Heart left ventricle (tissue), 16 donors: ENCODE data around the gene HS1BP3. TPM values are rescaled to one million over a fixed set of nuclear protein-coding genes. Genes with fewer than 3 reads are reported as not detected.
A peak's percentile ranks its signal among the peaks of the same experiment; 100 is the strongest.

ENCODE experiments used
- ATAC-seq, 4 donors: fragments of 200-7000 bp; cut with Tn5 transposase; one replicate each; pipeline ENCODE4 v1.9.1; 2020 to 2022; ENCODE audit warnings: moderate library complexity in 4 of 4, mild to moderate bottlenecking in 3 of 4, moderate number of reproducible peaks in 1 of 4
- DNase-seq, 5 donors: peaks; one replicate each; pipeline ENCODE4 v3.0.0-alpha.2; 2020
- H3K27ac ChIP-seq, 12 donors: fragments of 200-600 bp; sonication (generic) in 4 of 12; one replicate each; pipeline versions ENCODE4 v1.5.0 to v1.8.0; 2016 to 2022; ENCODE audit warnings: mild to moderate bottlenecking in 2 of 12
- H3K27me3 ChIP-seq, 9 donors: fragments of 200-600 bp; sonication (generic) in 2 of 9; one replicate each; pipeline versions ENCODE4 v1.5.1 to v1.8.0; 2016 to 2022; ENCODE audit warnings: mild to moderate bottlenecking in 3 of 9
- H3K36me3 ChIP-seq, 9 donors: fragments of 200-600 bp; sonication (generic) in 2 of 9; one replicate each; pipeline versions ENCODE4 v1.5.0 to v1.8.0; 2018 to 2022; ENCODE audit warnings: mild to moderate bottlenecking in 2 of 9
- H3K4me1 ChIP-seq, 12 donors: fragments of 200-600 bp; sonication (generic) in 4 of 12; one replicate each; pipeline versions ENCODE4 v1.5.0 to v1.8.0; 2016 to 2022; ENCODE audit warnings: mild to moderate bottlenecking in 3 of 12
- H3K4me3 ChIP-seq, 12 donors: fragments of 200-600 bp; sonication (generic) in 4 of 12; one replicate each; pipeline versions ENCODE4 v1.5.0 to v1.8.0; 2017 to 2022; ENCODE audit warnings: mild to moderate bottlenecking in 9 of 12, moderate library complexity in 4 of 12
- H3K9me3 ChIP-seq, 12 donors: fragments of 200-600 bp; sonication (generic) in 4 of 12; one replicate each; pipeline versions ENCODE4 v1.5.0 to v1.8.0; 2016 to 2022; ENCODE audit warnings: mild to moderate bottlenecking in 1 of 12
- POLR2A ChIP-seq, 2 donors: fragments of 450-650 bp; IDR thresholded peaks; one replicate each; pipeline ENCODE4 v1.6.1; 2017; ENCODE audit warnings: antibody characterized with exemption in 2 of 2, mild to moderate bottlenecking in 2 of 2, moderate library complexity in 2 of 2
- WGBS, 4 donors: extraction: QIAGEN DNeasy Blood & Tissue Kit in 2 of 4; methylation state at CpG; one replicate each; pipeline versions ENCODE4 v1.1.5 to v1.1.7; 2013 to 2018; 5-methylcytosine and 5-hydroxymethylcytosine counted together
- intact Hi-C, 10 donors: fragments of 100-400 bp; cut with DNase I; formaldehyde crosslinking; loops; one replicate each; pipeline versions ENCODE4 v1.11.1 to v1.14.2; 2022
- polyA plus RNA-seq, 2 donors: library from polyadenylated mRNA; stranded (reverse); fragments of 200-250 nt; gene quantifications; one replicate each; pipeline ENCODE4 v1.2.3, GENCODE V29; 2013
- total RNA-seq, 9 donors: library from RNA; depleted of rRNA in 2 of 9; stranded (reverse); fragments of >200 nt in 2 of 9; fragmentation: NEBNext Ultra II Directional in 3 of 9; extraction: Animal tissue kit (Norgen Biotek cat#: 25700) in 3 of 9; gene quantifications; one replicate each; pipeline versions ENCODE4 v1.1.0 to v1.2.4, GENCODE V29; 2016 to 2023
- TF ChIP-seq, protein P1 (sequence below), 12 donors: fragments of 200-600 bp; sonication (generic) in 4 of 12; IDR thresholded peaks; one replicate each; pipeline versions ENCODE4 v1.5.0 to v1.8.0; 2018 to 2022; ENCODE audit warnings: antibody characterized with exemption in 12 of 12, mild to moderate bottlenecking in 5 of 12
- donor health status: ischemic (EF 13 %, LVEDD 7.1; RV severe dilation, severe dysfunction).
- donor health status: healthy with polysubstance abuse.
- donor health status: DM: no; HTN: yes; CAD: no.
- donor health status: DM: no; HTN: no; CAD: no.
- donor health status: ischemic (EF 25% LVEDD 6.9; RV normal size, moderate dysfunction).
- donor health status: ischemic (EF 25% LVEDD 5.7; RV mildly dilated, moderate dysfunction).
- donor health status: healthy.
- donor health status: DM: yes; HTN: yes; CAD: no.
- donor health status: ischemic (EF 35%, LVEDD 5.7; RV mildly dilated, moderate dysfunction).
- donor health status: nonischemic (EF 11% LVEDD 7.7; RV severe dilation, severe dysfunction).
- donor health status: DM: yes; HTN: yes; CAD: no.
- donor health status: PGD.
- donor health status: ischemic (EF 29% LVEDD 5.4; RV normal size, mild dysfunction).
- donor health status: nonischemic (EF 23%, LVEDD 6.1; RV moderate dilation, normal function).

The HS1BP3 gene
- total and polyA plus RNA-seq, 11 donors = 12.7 to 23.7 (median 21.0) TPM

DNA sequence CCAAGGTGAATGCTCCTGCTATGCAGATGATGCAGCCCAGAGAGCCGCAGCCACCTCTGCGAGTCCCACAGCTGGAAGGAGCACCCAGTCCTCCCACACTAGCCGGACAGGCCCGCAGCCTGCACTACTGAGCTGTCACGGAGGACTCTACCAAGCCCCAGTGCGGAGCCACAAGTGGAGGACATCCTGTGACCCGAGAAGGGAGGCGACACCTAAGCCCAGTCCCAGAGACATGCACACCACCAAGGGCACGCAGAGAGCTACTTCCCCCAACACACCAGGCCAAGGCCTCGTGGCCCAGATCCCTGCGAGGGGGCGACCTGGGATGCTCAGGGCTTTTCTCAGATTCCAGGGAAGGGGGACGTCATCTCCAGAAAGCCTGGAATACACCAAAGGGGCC lies 12.9 kb downstream of the HS1BP3 start:
- 91 to 95% (median 93%) methylated on average over 13 of the region's 13 CpGs; no CpG with 5 or more reads in 1 of the 4 donors for WGBS, 4 donors
- intact Hi-C loops = loop anchor here in 5 of 10 donors (5.0 to 10.0 kb wide), 4 partner anchors 36 to 196 kb away; no protein-coding TSS in a partner anchor
- no peak overlapping the region for H3K4me3 ChIP-seq
- H3K9me3 ChIP-seq = no peaks in the 10 kb centered on the region
- ATAC-seq (no peak), DNase-seq (peak in 2 of 5 donors; percentile 26 to 59)
- H3K36me3 ChIP-seq = peaks cover 0 to 61% (median 26%) of the 10 kb centered on the region in 9 donors
- peak overlapping the region in 9 of 12 donors; percentile 56 to 90 (median 78) for H3K27ac ChIP-seq
- no peaks in the 10 kb centered on the region for H3K27me3 ChIP-seq
- TF ChIP-seq POLR2A (IDR thresholded peaks at IDR 0.05) = no peak
- peaks cover 10 to 84% (median 56%) of the 10 kb centered on the region in 12 donors for H3K4me1 ChIP-seq

DNA sequence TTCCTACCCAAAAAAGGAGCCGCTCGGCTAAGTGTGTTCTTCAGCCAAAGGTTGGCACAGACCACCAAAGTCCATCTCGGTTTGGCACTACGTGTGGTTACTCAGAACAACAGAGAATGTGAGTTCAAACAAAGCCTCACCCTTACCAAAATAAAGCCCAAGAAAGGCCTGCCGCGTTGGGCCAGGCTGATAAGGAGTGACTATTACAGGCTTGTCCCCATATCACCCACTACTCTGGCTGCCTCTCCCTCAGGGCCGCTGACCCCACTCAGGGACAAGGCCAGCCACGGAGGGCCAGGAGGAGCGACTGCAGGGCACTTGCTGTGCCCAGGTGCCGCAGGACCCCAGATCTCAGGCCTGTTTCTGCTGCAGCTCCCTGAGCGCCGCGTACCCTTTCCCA lies 13.8 kb downstream of the HS1BP3 start:
- WGBS, 4 donors = 48 to 63% (median 53%) methylated on average over 10 to 13 of the region's 13 CpGs
- DNase-seq (peak; percentile 64 to 90 (median 76)), ATAC-seq (peak; percentile 72 to 79 (median 78))

DNA sequence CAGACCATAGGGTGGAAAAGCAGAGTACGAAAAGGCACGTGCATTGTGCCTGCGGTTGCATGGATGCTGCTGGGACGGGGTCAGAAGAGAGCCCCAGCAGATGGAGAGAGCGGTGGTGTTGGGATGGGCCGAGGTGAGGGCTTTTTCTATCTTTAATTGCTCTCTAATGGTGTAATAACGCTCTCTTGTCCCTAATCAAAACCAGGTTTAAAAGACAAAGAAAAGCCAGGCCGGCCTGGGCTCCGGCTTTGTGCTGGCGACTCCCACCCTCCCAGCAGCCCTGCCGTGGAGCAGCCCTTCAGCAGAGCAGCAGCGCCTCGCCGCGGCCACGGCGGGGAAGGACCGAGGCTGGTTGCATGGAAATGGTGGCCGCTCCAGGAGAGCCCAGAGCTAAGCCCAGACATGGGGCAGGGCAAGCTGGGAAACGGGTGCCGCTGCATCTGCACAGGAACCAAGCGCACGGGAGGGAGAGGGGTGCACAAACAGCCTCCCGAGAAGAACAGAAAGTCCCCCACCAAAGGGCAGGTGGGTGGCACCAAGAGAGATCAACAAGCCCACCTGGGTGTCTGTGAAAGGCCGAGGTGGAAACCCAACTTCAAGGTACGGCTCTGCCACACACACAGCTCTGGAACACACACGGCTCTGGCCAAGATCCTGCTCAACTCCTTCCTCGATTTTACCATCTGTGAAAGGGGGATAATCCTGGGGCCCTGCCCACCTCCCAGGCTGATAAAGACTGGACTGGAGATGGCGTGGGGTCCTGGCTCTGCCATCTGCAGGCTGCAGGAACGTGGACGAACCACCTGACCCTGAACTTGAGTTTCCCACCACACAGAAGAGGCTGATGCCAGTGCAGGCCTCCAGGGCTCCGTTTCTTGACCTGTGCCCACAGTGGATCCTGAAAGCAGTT lies 15.0 kb downstream of the HS1BP3 start:
- TF ChIP-seq POLR2A (IDR thresholded peaks at IDR 0.05) = peak in 1 of 2 donors; percentile 21
- TF ChIP-seq, protein P1, sequence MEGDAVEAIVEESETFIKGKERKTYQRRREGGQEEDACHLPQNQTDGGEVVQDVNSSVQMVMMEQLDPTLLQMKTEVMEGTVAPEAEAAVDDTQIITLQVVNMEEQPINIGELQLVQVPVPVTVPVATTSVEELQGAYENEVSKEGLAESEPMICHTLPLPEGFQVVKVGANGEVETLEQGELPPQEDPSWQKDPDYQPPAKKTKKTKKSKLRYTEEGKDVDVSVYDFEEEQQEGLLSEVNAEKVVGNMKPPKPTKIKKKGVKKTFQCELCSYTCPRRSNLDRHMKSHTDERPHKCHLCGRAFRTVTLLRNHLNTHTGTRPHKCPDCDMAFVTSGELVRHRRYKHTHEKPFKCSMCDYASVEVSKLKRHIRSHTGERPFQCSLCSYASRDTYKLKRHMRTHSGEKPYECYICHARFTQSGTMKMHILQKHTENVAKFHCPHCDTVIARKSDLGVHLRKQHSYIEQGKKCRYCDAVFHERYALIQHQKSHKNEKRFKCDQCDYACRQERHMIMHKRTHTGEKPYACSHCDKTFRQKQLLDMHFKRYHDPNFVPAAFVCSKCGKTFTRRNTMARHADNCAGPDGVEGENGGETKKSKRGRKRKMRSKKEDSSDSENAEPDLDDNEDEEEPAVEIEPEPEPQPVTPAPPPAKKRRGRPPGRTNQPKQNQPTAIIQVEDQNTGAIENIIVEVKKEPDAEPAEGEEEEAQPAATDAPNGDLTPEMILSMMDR (IDR thresholded peaks at IDR 0.05) = peak; percentile 76 to 99 (median 96)
- WGBS, 4 donors = 28 to 40% (median 30%) methylated on average over 15 to 32 of the region's 32 CpGs
- Histone ChIP-seq H3K4me1 (peaks cover 5 to 66% (median 41%) of the 10 kb centered on the region in 12 donors), H3K4me3 (peak overlapping the region in 1 of 12 donors; percentile 10), H3K27me3 (no peaks in the 10 kb centered on the region), H3K36me3 (peaks cover 0 to 49% (median 20%) of the 10 kb centered on the region in 9 donors), H3K27ac (peak overlapping the region; percentile 32 to 90 (median 77)), H3K9me3 (no peaks in the 10 kb centered on the region)
- DNase-seq (peak; percentile 88 to 93 (median 89)), ATAC-seq (peak; percentile 76 to 86 (median 85))
- intact Hi-C loops = loop anchor here (1.0 to 10.0 kb wide), 10 partner anchors 34 to 257 kb away; partner anchors contain the start of gene RHOB (in 2 of the 10)

More for the DNA sequence above, 13.8 kb downstream of the HS1BP3 start:
- Histone ChIP-seq H3K4me1 (peaks cover 10 to 78% (median 51%) of the 10 kb centered on the region in 12 donors), H3K9me3 (no peaks in the 10 kb centered on the region), H3K27me3 (no peaks in the 10 kb centered on the region), H3K27ac (peak overlapping the region; percentile 35 to 90 (median 77)), H3K36me3 (peaks cover 0 to 57% (median 21%) of the 10 kb centered on the region in 9 donors), H3K4me3 (no peak overlapping the region)
- TF ChIP-seq, protein P1 (IDR thresholded peaks at IDR 0.05) = no peak
- TF ChIP-seq POLR2A (IDR thresholded peaks at IDR 0.05) = no peak
- intact Hi-C loops = loop anchor here in 7 of 10 donors (1.0 to 10.0 kb wide), 7 partner anchors 35 to 195 kb away; partner anchors contain the start of gene RHOB (in 2 of the 7)

DNA sequence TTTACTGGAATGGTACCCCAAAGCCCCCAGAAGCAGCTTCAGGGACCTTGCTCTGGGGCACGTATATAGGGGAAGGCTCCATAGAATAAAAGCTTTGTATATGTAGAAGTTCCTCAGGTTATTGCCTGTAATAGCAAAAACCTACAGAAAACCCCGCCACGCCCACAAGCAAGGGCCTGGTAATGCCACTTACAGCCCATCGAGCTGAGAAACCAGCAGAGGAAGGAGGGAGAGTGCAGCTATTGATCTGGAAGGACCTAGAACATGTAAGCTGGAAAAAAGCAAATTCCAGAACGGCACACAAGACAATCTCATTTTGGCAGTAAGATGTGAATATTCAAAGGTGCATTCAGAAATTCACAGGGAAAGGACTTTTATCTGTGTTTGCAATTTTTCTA lies 15.8 kb downstream of the HS1BP3 start:
- ATAC-seq (no peak), DNase-seq (peak in 1 of 5 donors; percentile 13)
- TF ChIP-seq POLR2A (IDR thresholded peaks at IDR 0.05) = no peak
- TF ChIP-seq, protein P1 (IDR thresholded peaks at IDR 0.05) = no peak
- Histone ChIP-seq H3K27me3 (no peaks in the 10 kb centered on the region), H3K4me3 (no peak overlapping the region), H3K27ac (peak overlapping the region in 10 of 12 donors; percentile 24 to 90 (median 77)), H3K4me1 (peaks cover 5 to 62% (median 40%) of the 10 kb centered on the region in 12 donors), H3K36me3 (peaks cover 0 to 49% (median 15%) of the 10 kb centered on the region in 9 donors), H3K9me3 (no peaks in the 10 kb centered on the region)
- intact Hi-C loops = loop anchor here in 8 of 10 donors (1.0 to 10.0 kb wide), 8 partner anchors 33 to 193 kb away; partner anchors contain the start of gene RHOB (in 1 of the 8)
- WGBS, 4 donors = 68 to 81% (median 70%) methylated on average over 5 of the region's 5 CpGs
